ENCODE measurements around the gene FANCF.

DNA sequence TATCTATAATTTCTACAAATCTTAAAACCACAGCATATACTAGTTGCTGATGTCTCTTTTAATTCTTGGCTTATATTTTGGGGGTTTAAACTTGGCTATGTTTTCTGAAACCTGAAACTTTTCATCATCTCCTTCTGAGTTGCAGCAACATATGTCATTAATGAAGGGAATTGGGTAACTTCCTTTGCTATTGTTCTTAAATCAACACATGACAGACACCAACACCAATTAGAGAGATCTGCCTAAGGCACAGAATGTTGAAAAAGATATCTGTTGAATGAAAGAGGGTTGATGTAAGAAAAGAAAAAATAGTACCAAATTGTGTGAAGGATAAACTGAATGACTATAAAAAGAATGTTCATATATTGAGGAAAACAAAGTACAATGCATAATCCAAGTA lies 30.5 kb upstream of the FANCF start:
- TF ChIP-seq NFRKB (IDR thresholded peaks at IDR 0.05) (no peak), FOXA1 (IDR thresholded peaks at IDR 0.05) (no peak), TARDBP (IDR thresholded peaks at IDR 0.05) (no peak), SUZ12 (IDR thresholded peaks at IDR 0.05) (no peak), BHLHE40 (IDR thresholded peaks at IDR 0.05; ENCODE audit: borderline replicate concordance) (no peak)

Data from HEK293T (cell line).